Sigmoid colon (tissue), 7 donors: ENCODE measurements around the gene FAM124B. TPM values are rescaled to one million over a fixed set of nuclear protein-coding genes. Genes with fewer than 3 reads are reported as not detected.
"Not testable (repeated sequence)": the region's sequence is repeated elsewhere in the genome, so short reads cannot be mapped to it uniquely, and the experiment has no call there.

ENCODE experiments used
- DNase-seq: peaks from one replicate; pipeline ENCODE4 v3.0.0-alpha.2; 2019
- H3K27ac ChIP-seq, 4 donors: fragments of 200-600 bp; sonication (generic); one replicate each; pipeline ENCODE4 v1.5.1; 2016 to 2019; ENCODE audit warnings: mild to moderate bottlenecking in 1 of 4
- H3K27me3 ChIP-seq, 3 donors: fragments of 200-600 bp; sonication (generic); one replicate each; pipeline ENCODE4 v1.5.1; 2019; ENCODE audit warnings: mild to moderate bottlenecking in 1 of 3
- H3K36me3 ChIP-seq, 4 donors: fragments of 200-600 bp; sonication (generic); one replicate each; pipeline ENCODE4 v1.5.1; 2016 to 2019
- H3K4me1 ChIP-seq, 4 donors: fragments of 200-600 bp; sonication (generic); one replicate each; pipeline ENCODE4 v1.5.1; 2017 to 2019
- H3K4me3 ChIP-seq, 4 donors: fragments of 200-600 bp; sonication (generic); one replicate each; pipeline ENCODE4 v1.5.1; 2017 to 2019; ENCODE audit warnings: mild to moderate bottlenecking in 2 of 4, moderate library complexity in 1 of 4
- H3K9me3 ChIP-seq, 4 donors: fragments of 200-600 bp in 3 of 4; sonication (generic) in 3 of 4; one replicate each; pipeline versions ENCODE4 v1.5.1 to v1.6.1; 2013 to 2019
- EP300 ChIP-seq, 4 donors: sonication (generic); formaldehyde crosslinking; IDR thresholded peaks; one replicate each; pipeline ENCODE4 v1.6.1; 2017; ENCODE audit warnings: antibody characterized with exemption in 4 of 4
- POLR2A ChIP-seq, 2 donors: fragments of 450-650 bp; IDR thresholded peaks; one replicate each; pipeline ENCODE4 v1.6.1; 2016; ENCODE audit warnings: antibody characterized with exemption in 2 of 2, mild to moderate bottlenecking in 2 of 2, moderate library complexity in 2 of 2
- POLR2AphosphoS5 ChIP-seq, 4 donors: sonication (generic); formaldehyde crosslinking; IDR thresholded peaks; one replicate each; pipeline ENCODE4 v1.6.1; 2017; ENCODE audit warnings: antibody characterized with exemption in 4 of 4
- WGBS, 2 donors: extraction: QIAGEN DNeasy Blood & Tissue Kit; methylation state at CpG; one replicate each; pipeline ENCODE4 v1.1.7; 2013; 5-methylcytosine and 5-hydroxymethylcytosine counted together
- intact Hi-C: fragments of 100-400 bp; cut with DNase I; formaldehyde crosslinking; loops from one replicate; pipeline ENCODE4 v1.15.1; 2023
- polyA plus RNA-seq, 3 donors: library from polyadenylated mRNA; stranded (reverse); fragments of 200-250 nt; gene quantifications; one replicate each; pipeline ENCODE4 v1.2.3, GENCODE V29; 2013
- total RNA-seq, 4 donors: library from RNA; depleted of rRNA; stranded (reverse); fragments of >200 nt; gene quantifications; one replicate each; pipeline ENCODE4 v1.1.0, GENCODE V29; 2016
- TF ChIP-seq, protein P1 (sequence below), 4 experiments: fragments of 450-650 bp in 3 of 4; fragments of 200-600 bp in 1 of 4; IDR thresholded peaks; one replicate each; pipeline ENCODE4 v1.5.1; 2016 to 2019; ENCODE audit warnings: antibody characterized with exemption in 4 of 4, mild to moderate bottlenecking in 3 of 4, moderate library complexity in 2 of 4
- donor health status: healthy with polysubstance abuse.
- donor health status: Bipolar disorder and iron deficiency.
- donor health status: healthy.

The FAM124B gene
- total and polyA plus RNA-seq, 7 donors: 0.23 to 1.9 (median 0.81) TPM

DNA sequence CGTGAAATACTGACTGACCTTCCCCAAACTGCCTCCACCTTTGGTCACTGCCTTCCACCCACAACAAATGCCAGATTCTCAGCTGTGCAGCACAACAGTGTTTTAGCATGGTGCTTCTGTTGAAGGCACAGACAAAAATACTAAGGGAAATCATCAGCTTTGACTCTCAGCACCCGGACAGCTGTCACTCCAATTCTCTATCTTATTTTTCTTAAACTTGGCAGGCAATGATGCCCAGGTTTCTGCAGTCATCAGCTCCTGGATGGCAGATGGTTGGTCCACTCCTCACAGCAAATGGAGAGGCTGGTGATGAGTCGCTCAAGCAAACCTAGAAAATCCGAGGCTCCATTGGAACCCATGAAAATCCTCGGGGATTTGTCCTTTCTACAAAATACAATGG, 2.9 kb upstream of the FAM124B start:
- Histone ChIP-seq H3K9me3 (no peaks in the 10 kb centered on the region), H3K27ac (no peak overlapping the region), H3K4me3 (no peak overlapping the region), H3K4me1 (peaks cover 0 to 6% (median 0%) of the 10 kb centered on the region in 4 donors), H3K27me3 (no peaks in the 10 kb centered on the region), H3K36me3 (no peaks in the 10 kb centered on the region)
- no peak for DNase-seq
- WGBS, 2 donors: 84 to 85% methylated on average over 5 of the region's 5 CpGs
- no peak for TF ChIP-seq POLR2AphosphoS5 (IDR thresholded peaks at IDR 0.05)
- no peak for TF ChIP-seq POLR2A (IDR thresholded peaks at IDR 0.05)
- TF ChIP-seq EP300 (IDR thresholded peaks at IDR 0.05): no peak
- TF ChIP-seq, protein P1, sequence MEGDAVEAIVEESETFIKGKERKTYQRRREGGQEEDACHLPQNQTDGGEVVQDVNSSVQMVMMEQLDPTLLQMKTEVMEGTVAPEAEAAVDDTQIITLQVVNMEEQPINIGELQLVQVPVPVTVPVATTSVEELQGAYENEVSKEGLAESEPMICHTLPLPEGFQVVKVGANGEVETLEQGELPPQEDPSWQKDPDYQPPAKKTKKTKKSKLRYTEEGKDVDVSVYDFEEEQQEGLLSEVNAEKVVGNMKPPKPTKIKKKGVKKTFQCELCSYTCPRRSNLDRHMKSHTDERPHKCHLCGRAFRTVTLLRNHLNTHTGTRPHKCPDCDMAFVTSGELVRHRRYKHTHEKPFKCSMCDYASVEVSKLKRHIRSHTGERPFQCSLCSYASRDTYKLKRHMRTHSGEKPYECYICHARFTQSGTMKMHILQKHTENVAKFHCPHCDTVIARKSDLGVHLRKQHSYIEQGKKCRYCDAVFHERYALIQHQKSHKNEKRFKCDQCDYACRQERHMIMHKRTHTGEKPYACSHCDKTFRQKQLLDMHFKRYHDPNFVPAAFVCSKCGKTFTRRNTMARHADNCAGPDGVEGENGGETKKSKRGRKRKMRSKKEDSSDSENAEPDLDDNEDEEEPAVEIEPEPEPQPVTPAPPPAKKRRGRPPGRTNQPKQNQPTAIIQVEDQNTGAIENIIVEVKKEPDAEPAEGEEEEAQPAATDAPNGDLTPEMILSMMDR (IDR thresholded peaks at IDR 0.05): no peak
- intact Hi-C loops: no loop called here

DNA sequence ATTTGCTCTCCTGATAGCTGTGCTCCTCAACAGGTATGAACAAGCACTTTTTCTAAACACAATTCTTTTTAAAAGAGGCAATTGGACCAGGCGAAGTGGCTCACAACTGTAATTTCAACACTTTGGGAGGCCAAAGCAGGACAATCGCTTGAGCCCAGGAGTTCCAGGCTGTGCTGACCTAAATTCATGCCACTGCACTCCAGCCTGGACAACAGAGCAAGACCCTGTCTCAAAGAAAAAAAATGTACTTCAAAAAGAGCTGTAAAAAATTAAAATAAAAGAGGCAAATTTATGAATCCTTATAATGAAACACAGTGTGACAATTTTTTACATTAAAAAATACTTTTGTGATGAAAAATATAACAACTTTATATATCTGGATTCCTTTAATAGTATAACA, 1.8 kb upstream of the FAM124B start:
- Histone ChIP-seq H3K27ac (no peak overlapping the region), H3K4me1 (peaks cover 0 to 6% (median 0%) of the 10 kb centered on the region in 4 donors), H3K36me3 (no peaks in the 10 kb centered on the region), H3K27me3 (no peaks in the 10 kb centered on the region), H3K9me3 (no peaks in the 10 kb centered on the region), H3K4me3 (no peak overlapping the region)
- TF ChIP-seq POLR2AphosphoS5 (IDR thresholded peaks at IDR 0.05) (no peak), POLR2A (IDR thresholded peaks at IDR 0.05) (no peak), EP300 (IDR thresholded peaks at IDR 0.05) (no peak)
- TF ChIP-seq, protein P1 (IDR thresholded peaks at IDR 0.05): no peak
- WGBS, 2 donors: 95 to 98% methylated on average over 2 of the region's 2 CpGs
- intact Hi-C loops: no loop called here
- no peak for DNase-seq

DNA sequence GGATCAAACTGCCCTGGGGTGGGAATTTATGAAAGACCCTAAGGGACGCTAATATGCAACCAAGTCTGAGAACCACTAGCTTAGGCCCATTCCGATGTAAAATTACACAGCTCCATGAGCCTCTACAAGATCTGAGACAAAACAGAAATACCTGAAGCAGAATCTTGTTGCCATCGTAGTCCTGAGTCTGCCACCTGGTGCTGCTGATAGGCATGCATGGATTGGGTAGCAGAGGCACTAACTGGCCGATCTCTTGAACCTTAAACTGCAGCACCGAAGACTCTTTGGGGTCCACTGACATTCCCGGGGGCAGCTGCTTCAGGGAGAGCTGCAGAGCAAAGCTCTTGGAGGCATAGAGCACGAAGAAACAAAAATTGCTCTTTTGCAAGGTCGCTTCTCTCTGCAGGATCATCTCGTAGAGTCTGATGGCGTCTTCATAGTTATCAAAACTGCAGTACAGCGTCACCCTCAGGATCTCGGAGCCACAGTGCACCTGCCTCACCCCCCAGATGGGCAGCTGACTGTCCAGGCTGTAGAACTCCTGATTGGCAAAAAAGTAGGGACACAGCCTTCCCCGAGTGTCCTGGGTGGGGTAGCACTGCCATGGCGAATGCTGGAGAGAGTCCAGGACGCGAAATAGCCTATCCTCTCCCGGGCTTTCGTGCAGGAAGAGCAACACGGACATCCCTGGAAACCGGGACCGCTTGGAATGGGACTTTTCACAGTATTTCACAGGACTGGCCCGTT, 848 bp downstream of the FAM124B start:
- H3K27me3 ChIP-seq: no peaks in the 10 kb centered on the region
- no peaks in the 10 kb centered on the region for H3K36me3 ChIP-seq
- no peaks in the 10 kb centered on the region for H3K9me3 ChIP-seq
- H3K4me3 ChIP-seq: peak overlapping the region in 3 of 4 donors; percentile 23 to 36 (median 32)
- TF ChIP-seq POLR2AphosphoS5 (IDR thresholded peaks at IDR 0.05): no peak
- no peak for DNase-seq
- intact Hi-C loops: no loop called here
- WGBS, 2 donors: 53 to 81% methylated on average over 22 of the region's 22 CpGs
- H3K27ac ChIP-seq: peak overlapping the region; percentile 23 to 43 (median 36)
- peaks cover 0 to 6% (median 0%) of the 10 kb centered on the region in 4 donors for H3K4me1 ChIP-seq

DNA sequence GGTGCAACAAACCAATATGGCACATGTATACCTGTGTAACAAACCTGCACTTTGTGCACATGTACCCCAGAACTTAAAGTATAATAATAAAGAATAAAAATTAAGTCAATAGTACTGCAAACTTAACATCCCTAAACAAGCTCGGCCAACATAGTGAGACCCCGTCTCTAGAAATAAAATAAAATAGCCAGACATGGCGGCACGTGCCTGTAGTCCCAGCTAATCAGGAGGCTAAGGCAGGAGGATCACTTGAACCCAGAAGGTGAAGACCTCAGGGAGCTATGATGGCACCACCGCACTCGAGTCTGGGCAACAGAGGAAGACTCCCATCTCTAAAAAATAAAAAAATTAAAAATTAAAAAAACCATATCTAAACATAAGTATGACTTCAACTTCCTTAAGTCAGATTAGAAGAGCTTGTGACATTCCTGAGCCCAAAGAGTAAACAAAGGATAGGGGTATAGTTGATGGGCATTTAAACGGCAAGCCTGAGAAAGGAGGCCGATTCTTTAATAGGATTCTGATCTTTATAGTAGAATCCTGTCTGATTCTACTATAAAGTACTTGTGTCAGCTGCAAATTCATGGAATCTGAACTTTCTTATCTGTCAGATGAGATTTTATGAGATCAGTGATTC, 1.6 kb downstream of the FAM124B start:
- no peak for TF ChIP-seq POLR2A (IDR thresholded peaks at IDR 0.05)
- TF ChIP-seq, protein P1 (IDR thresholded peaks at IDR 0.05): no peak
- Histone ChIP-seq H3K4me1 (peaks cover 0 to 6% (median 0%) of the 10 kb centered on the region in 4 donors), H3K27ac (peak overlapping the region in 1 of 4 donors; percentile 43), H3K27me3 (no peaks in the 10 kb centered on the region), H3K4me3 (peak overlapping the region in 3 of 4 donors; percentile 23 to 36 (median 32)), H3K36me3 (no peaks in the 10 kb centered on the region), H3K9me3 (no peaks in the 10 kb centered on the region)
- intact Hi-C loops: no loop called here
- WGBS, 2 donors: 68 to 75% methylated on average over 8 of the region's 8 CpGs
- DNase-seq: no peak

DNA sequence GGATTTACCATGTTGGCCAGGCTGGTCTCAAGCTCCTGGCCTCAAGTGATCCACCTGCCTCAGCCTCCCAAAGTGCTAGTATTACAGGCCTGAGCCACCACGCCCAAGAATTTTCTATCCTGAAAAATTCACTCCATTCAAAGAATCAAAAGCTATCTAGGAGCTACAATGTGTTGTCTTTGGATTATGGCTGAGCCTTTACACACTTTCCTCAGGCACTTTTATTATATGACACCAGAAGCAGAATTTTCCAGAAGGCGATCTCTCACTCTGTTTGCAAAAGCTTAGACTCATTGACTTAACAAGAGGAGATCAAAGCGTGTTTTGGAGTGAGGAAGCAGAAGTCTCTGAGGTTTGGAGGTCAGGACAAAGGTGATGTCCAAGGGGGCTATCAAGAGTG, 3.6 kb downstream of the FAM124B start:
- intact Hi-C loops: no loop called here
- TF ChIP-seq EP300 (IDR thresholded peaks at IDR 0.05) (no peak), POLR2AphosphoS5 (IDR thresholded peaks at IDR 0.05) (no peak), POLR2A (IDR thresholded peaks at IDR 0.05) (no peak)
- TF ChIP-seq, protein P1 (IDR thresholded peaks at IDR 0.05): no peak
- no peaks in the 10 kb centered on the region for H3K27me3 ChIP-seq

DNA sequence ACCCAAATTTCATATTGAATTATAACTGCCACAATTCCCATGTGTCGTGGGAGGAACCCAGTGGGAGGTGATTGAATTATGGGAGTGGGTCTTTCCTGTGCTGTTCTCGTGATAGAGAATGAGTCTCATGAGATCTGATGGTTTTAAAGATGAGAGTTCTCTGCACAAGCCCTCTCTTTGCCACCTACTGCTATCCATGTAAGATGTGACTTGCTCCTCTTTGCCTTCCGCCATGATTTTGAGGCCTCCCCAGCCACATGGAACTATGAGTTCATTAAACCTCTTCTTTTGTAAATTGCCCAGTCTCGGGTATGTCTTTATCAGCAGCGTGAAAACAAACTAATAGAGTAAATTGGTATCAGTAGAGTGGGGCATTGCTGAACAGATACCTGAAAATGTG, 4.8 kb downstream of the FAM124B start:
- DNase-seq, H3K27me3 ChIP-seq, H3K4me1 ChIP-seq, H3K9me3 ChIP-seq, intact Hi-C loops, H3K36me3 ChIP-seq, H3K27ac ChIP-seq, H3K4me3 ChIP-seq: not testable (repeated sequence)
- WGBS, 2 donors: 91% methylated on average over 5 of the region's 5 CpGs

More for the DNA sequence above, 3.6 kb downstream of the FAM124B start:
- no peak for DNase-seq
- no peak overlapping the region for H3K4me3 ChIP-seq
- H3K4me1 ChIP-seq: peaks cover 0 to 6% (median 0%) of the 10 kb centered on the region in 4 donors
- 85 to 93% methylated on average over 3 of the region's 3 CpGs for WGBS, 2 donors
- H3K9me3 ChIP-seq: no peaks in the 10 kb centered on the region
- no peaks in the 10 kb centered on the region for H3K36me3 ChIP-seq
- no peak overlapping the region for H3K27ac ChIP-seq
